Thyroid gland (tissue), 4 donors: ENCODE measurements around the gene ZBED4.

Experiments used
- CTCF ChIP-seq, 6 experiments: fragments of 200-600 bp in 3 of 6; fragments of 450-650 bp in 3 of 6; sonication (generic) in 3 of 6; IDR thresholded peaks; one replicate each; pipeline ENCODE4 v1.5.1; 2016 to 2019; ENCODE audit warnings: antibody characterized with exemption in 6 of 6, mild to moderate bottlenecking in 2 of 6, inconsistent platforms in 1 of 6, moderate library complexity in 1 of 6
- POLR2A ChIP-seq, 2 donors: fragments of 450-650 bp; IDR thresholded peaks; one replicate each; pipeline ENCODE4 v1.6.1; 2017; ENCODE audit warnings: antibody characterized with exemption in 2 of 2, mild to moderate bottlenecking in 2 of 2, moderate library complexity in 1 of 2

GRCh38 chr22:49856766-49857618, 3.3 kb downstream of the ZBED4 start:
- TF ChIP-seq POLR2A (IDR thresholded peaks at IDR 0.05): no peak
- no peak for TF ChIP-seq CTCF (IDR thresholded peaks at IDR 0.05)
